GM21447 (cell line): ENCODE results near the gene FOXC2.

Experiments
- ATAC-seq: cut with Tn5 transposase; IDR thresholded peaks from one replicate; pipeline ENCODE4 v1.9.1; 2021; ENCODE audit not compliant: unreplicated experiment

Gene FOXC2

GRCh38 chr16:86555704-86556075 lies 10.9 kb upstream of the FOXC2 start:
- ATAC-seq: no peak

GRCh38 chr16:86556576-86556975 lies 10.1 kb upstream of the FOXC2 start:
- ATAC-seq: no peak

- ATAC-seq: no peak
Measured at GRCh38 chr16:86557587-86557986, 9.0 kb upstream of the FOXC2 start.

GRCh38 chr16:86558355-86559193 lies 8.1 kb upstream of the FOXC2 start:
- ATAC-seq: no peak

- no peak for ATAC-seq
Measured at GRCh38 chr16:86559802-86560305, 6.8 kb upstream of the FOXC2 start.

GRCh38 chr16:86562356-86562755 lies 4.3 kb upstream of the FOXC2 start:
- no peak for ATAC-seq

GRCh38 chr16:86563469-86564345 lies 2.9 kb upstream of the FOXC2 start:
- ATAC-seq: no peak

- no peak for ATAC-seq
Measured at GRCh38 chr16:86565181-86565631, 1.4 kb upstream of the FOXC2 start.

GRCh38 chr16:86565644-86566511 lies 751 bp upstream of the FOXC2 start:
- ATAC-seq: no peak

- ATAC-seq: no peak
Measured at GRCh38 chr16:86566966-86567700, 504 bp downstream of the FOXC2 start.

GRCh38 chr16:86567701-86568581 lies 1.3 kb downstream of the FOXC2 start:
- no peak for ATAC-seq

GRCh38 chr16:86568677-86569623 lies 2.3 kb downstream of the FOXC2 start:
- ATAC-seq: no peak

- no peak for ATAC-seq
Measured at GRCh38 chr16:86569701-86570447, 3.2 kb downstream of the FOXC2 start.

GRCh38 chr16:86570558-86571529 lies 4.2 kb downstream of the FOXC2 start:
- ATAC-seq: no peak

GRCh38 chr16:86571530-86571915 lies 4.9 kb downstream of the FOXC2 start:
- no peak for ATAC-seq

GRCh38 chr16:86572041-86572521 lies 5.5 kb downstream of the FOXC2 start:
- ATAC-seq: no peak
